GM21825 (cell line): Measurements from ENCODE around the gene GRAMD4.

Experiments
- ATAC-seq: cut with Tn5 transposase; IDR thresholded peaks from one replicate; pipeline ENCODE4 v1.9.1; 2021; ENCODE audit warnings: mild to moderate bottlenecking, moderate library complexity; ENCODE audit not compliant: unreplicated experiment

Gene GRAMD4

GRCh38 chr22:46653596-46653995 is 33.4 kb downstream of the GRAMD4 start:
- no peak for ATAC-seq

GRCh38 chr22:46654426-46654825 is 34.2 kb downstream of the GRAMD4 start:
- ATAC-seq: no peak

- ATAC-seq: no peak
Observed at GRCh38 chr22:46654927-46655595, 34.9 kb downstream of the GRAMD4 start.

GRCh38 chr22:46655861-46656608 is 35.8 kb downstream of the GRAMD4 start:
- ATAC-seq: no peak

GRCh38 chr22:46656856-46657654 is 36.9 kb downstream of the GRAMD4 start:
- no peak for ATAC-seq

GRCh38 chr22:46657655-46657953 is 37.4 kb downstream of the GRAMD4 start:
- ATAC-seq: no peak

- ATAC-seq: no peak
Observed at GRCh38 chr22:46657996-46658947, 38.1 kb downstream of the GRAMD4 start.

- no peak for ATAC-seq
Observed at GRCh38 chr22:46659059-46659790, 39.0 kb downstream of the GRAMD4 start.

GRCh38 chr22:46659791-46660186 is 39.6 kb downstream of the GRAMD4 start:
- ATAC-seq: no peak

- no peak for ATAC-seq
Observed at GRCh38 chr22:46660604-46661201, 40.5 kb downstream of the GRAMD4 start.

GRCh38 chr22:46661221-46661851 is 41.1 kb downstream of the GRAMD4 start:
- no peak for ATAC-seq

GRCh38 chr22:46662226-46662625 is 42.0 kb downstream of the GRAMD4 start:
- ATAC-seq: no peak

GRCh38 chr22:46663001-46663400 is 42.8 kb downstream of the GRAMD4 start:
- no peak for ATAC-seq

- no peak for ATAC-seq
Observed at GRCh38 chr22:46663436-46664100, 43.4 kb downstream of the GRAMD4 start.

GRCh38 chr22:46664301-46664855 is 44.2 kb downstream of the GRAMD4 start:
- ATAC-seq: no peak

- no peak for ATAC-seq
Observed at GRCh38 chr22:46665151-46665695, 45.0 kb downstream of the GRAMD4 start.

GRCh38 chr22:46665751-46666280 is 45.6 kb downstream of the GRAMD4 start:
- no peak for ATAC-seq
